Sigmoid colon (tissue), 7 donors: Measurements from ENCODE around the gene ATF6B. TPM values are rescaled to one million over a fixed set of nuclear protein-coding genes. Genes with fewer than 3 reads are reported as not detected.

ENCODE experiments used
- DNase-seq: peaks from one replicate; pipeline ENCODE4 v3.0.0-alpha.2; 2019
- H3K27ac ChIP-seq, 4 donors: fragments of 200-600 bp; sonication (generic); one replicate each; pipeline ENCODE4 v1.5.1; 2016 to 2019; ENCODE audit warnings: mild to moderate bottlenecking in 1 of 4
- H3K27me3 ChIP-seq, 3 donors: fragments of 200-600 bp; sonication (generic); one replicate each; pipeline ENCODE4 v1.5.1; 2019; ENCODE audit warnings: mild to moderate bottlenecking in 1 of 3
- H3K36me3 ChIP-seq, 4 donors: fragments of 200-600 bp; sonication (generic); one replicate each; pipeline ENCODE4 v1.5.1; 2016 to 2019
- H3K4me1 ChIP-seq, 4 donors: fragments of 200-600 bp; sonication (generic); one replicate each; pipeline ENCODE4 v1.5.1; 2017 to 2019
- H3K4me3 ChIP-seq, 4 donors: fragments of 200-600 bp; sonication (generic); one replicate each; pipeline ENCODE4 v1.5.1; 2017 to 2019; ENCODE audit warnings: mild to moderate bottlenecking in 2 of 4, moderate library complexity in 1 of 4
- H3K9me3 ChIP-seq, 4 donors: fragments of 200-600 bp in 3 of 4; sonication (generic) in 3 of 4; one replicate each; pipeline versions ENCODE4 v1.5.1 to v1.6.1; 2013 to 2019
- CTCF ChIP-seq, 4 experiments: fragments of 450-650 bp in 3 of 4; fragments of 200-600 bp in 1 of 4; IDR thresholded peaks; one replicate each; pipeline ENCODE4 v1.5.1; 2016 to 2019; ENCODE audit warnings: antibody characterized with exemption in 4 of 4, mild to moderate bottlenecking in 3 of 4, moderate library complexity in 2 of 4
- EP300 ChIP-seq, 4 donors: sonication (generic); formaldehyde crosslinking; IDR thresholded peaks; one replicate each; pipeline ENCODE4 v1.6.1; 2017; ENCODE audit warnings: antibody characterized with exemption in 4 of 4
- POLR2A ChIP-seq, 2 donors: fragments of 450-650 bp; IDR thresholded peaks; one replicate each; pipeline ENCODE4 v1.6.1; 2016; ENCODE audit warnings: antibody characterized with exemption in 2 of 2, mild to moderate bottlenecking in 2 of 2, moderate library complexity in 2 of 2
- POLR2AphosphoS5 ChIP-seq, 4 donors: sonication (generic); formaldehyde crosslinking; IDR thresholded peaks; one replicate each; pipeline ENCODE4 v1.6.1; 2017; ENCODE audit warnings: antibody characterized with exemption in 4 of 4
- WGBS, 2 donors: extraction: QIAGEN DNeasy Blood & Tissue Kit; methylation state at CpG; one replicate each; pipeline ENCODE4 v1.1.7; 2013; 5-methylcytosine and 5-hydroxymethylcytosine counted together
- intact Hi-C: fragments of 100-400 bp; cut with DNase I; formaldehyde crosslinking; loops from one replicate; pipeline ENCODE4 v1.15.1; 2023
- polyA plus RNA-seq, 3 donors: library from polyadenylated mRNA; stranded (reverse); fragments of 200-250 nt; gene quantifications; one replicate each; pipeline ENCODE4 v1.2.3, GENCODE V29; 2013
- total RNA-seq, 4 donors: library from RNA; depleted of rRNA; stranded (reverse); fragments of >200 nt; gene quantifications; one replicate each; pipeline ENCODE4 v1.1.0, GENCODE V29; 2016
- donor health status: healthy with polysubstance abuse.
- donor health status: Bipolar disorder and iron deficiency.
- donor health status: healthy.

ATF6B gene
- total and polyA plus RNA-seq, 7 donors = 10.9 to 93.6 (median 24.6) TPM

- intact Hi-C loops = no loop called here
- Histone ChIP-seq H3K4me1 (peaks cover 0 to 27% (median 20%) of the 10 kb centered on the region in 4 donors), H3K27ac (peak overlapping the region; percentile 12 to 78 (median 70)), H3K36me3 (peaks cover 0 to 6% (median 0%) of the 10 kb centered on the region in 4 donors), H3K4me3 (no peak overlapping the region), H3K27me3 (peaks cover 0 to 23% (median 15%) of the 10 kb centered on the region in 3 donors), H3K9me3 (no peaks in the 10 kb centered on the region)
- DNase-seq = no peak
- TF ChIP-seq CTCF (IDR thresholded peaks at IDR 0.05) (no peak), POLR2AphosphoS5 (IDR thresholded peaks at IDR 0.05) (no peak), EP300 (IDR thresholded peaks at IDR 0.05) (no peak), POLR2A (IDR thresholded peaks at IDR 0.05) (no peak)
- 82 to 87% methylated on average over 17 of the region's 17 CpGs for WGBS, 2 donors
Measured at GRCh38 chr6:32085759-32086459, 42.1 kb downstream of the ATF6B start.

- H3K27ac ChIP-seq = peak overlapping the region in 1 of 4 donors; percentile 78
- intact Hi-C loops = no loop called here
- H3K4me3 ChIP-seq = no peak overlapping the region
- peaks cover 0 to 27% (median 20%) of the 10 kb centered on the region in 4 donors for H3K4me1 ChIP-seq
- TF ChIP-seq POLR2AphosphoS5 (IDR thresholded peaks at IDR 0.05) = no peak
- TF ChIP-seq CTCF (IDR thresholded peaks at IDR 0.05) = no peak
- TF ChIP-seq EP300 (IDR thresholded peaks at IDR 0.05) = no peak
- no peak for TF ChIP-seq POLR2A (IDR thresholded peaks at IDR 0.05)
- H3K36me3 ChIP-seq = peaks cover 0 to 6% (median 0%) of the 10 kb centered on the region in 4 donors
- H3K27me3 ChIP-seq = peaks cover 0 to 23% (median 15%) of the 10 kb centered on the region in 3 donors
- WGBS, 2 donors = 95 to 96% methylated on average over 2 of the region's 2 CpGs
- no peaks in the 10 kb centered on the region for H3K9me3 ChIP-seq
- DNase-seq = no peak
Measured at GRCh38 chr6:32084780-32085179, 43.3 kb downstream of the ATF6B start.

- DNase-seq = no peak
- Histone ChIP-seq H3K36me3 (peaks cover 0 to 6% (median 0%) of the 10 kb centered on the region in 4 donors), H3K4me3 (no peak overlapping the region), H3K9me3 (no peaks in the 10 kb centered on the region), H3K4me1 (peaks cover 0 to 27% (median 20%) of the 10 kb centered on the region in 4 donors), H3K27me3 (peaks cover 0 to 23% (median 15%) of the 10 kb centered on the region in 3 donors), H3K27ac (peak overlapping the region; percentile 25 to 78 (median 32))
- 94 to 95% methylated on average over 22 of the region's 22 CpGs for WGBS, 2 donors
- TF ChIP-seq CTCF (IDR thresholded peaks at IDR 0.05) (no peak), POLR2A (IDR thresholded peaks at IDR 0.05) (no peak), POLR2AphosphoS5 (IDR thresholded peaks at IDR 0.05) (no peak), EP300 (IDR thresholded peaks at IDR 0.05) (no peak)
- intact Hi-C loops = no loop called here
Measured at GRCh38 chr6:32083812-32084768, 44.0 kb downstream of the ATF6B start.

GRCh38 chr6:32082935-32083334 is 45.1 kb downstream of the ATF6B start:
- intact Hi-C loops = no loop called here
- peaks cover 0 to 13% (median 0%) of the 10 kb centered on the region in 4 donors for H3K36me3 ChIP-seq
- no peaks in the 10 kb centered on the region for H3K9me3 ChIP-seq
- H3K27ac ChIP-seq = peak overlapping the region; percentile 37 to 78 (median 59)
- 63 to 84% methylated on average over 9 of the region's 9 CpGs for WGBS, 2 donors
- TF ChIP-seq POLR2AphosphoS5 (IDR thresholded peaks at IDR 0.05) = peak in 2 of 4 donors; percentile 14 to 22
- no peak for TF ChIP-seq CTCF (IDR thresholded peaks at IDR 0.05)
- DNase-seq = peak; percentile 90
- H3K4me3 ChIP-seq = no peak overlapping the region
- peaks cover 0 to 24% (median 19%) of the 10 kb centered on the region in 4 donors for H3K4me1 ChIP-seq
- H3K27me3 ChIP-seq = peaks cover 0 to 23% (median 15%) of the 10 kb centered on the region in 3 donors
